HG03520 (cell line): Measurements from ENCODE around the gene SELENOW.
"Not testable (repeated sequence)": the region's sequence is repeated elsewhere in the genome, so short reads cannot be mapped to it uniquely, and the experiment has no call there.

Source experiments
- ATAC-seq: cut with Tn5 transposase; IDR thresholded peaks from one replicate; pipeline ENCODE4 v1.9.1; 2021; ENCODE audit warnings: mild to moderate bottlenecking, moderate library complexity; ENCODE audit not compliant: unreplicated experiment

The SELENOW gene

DNA sequence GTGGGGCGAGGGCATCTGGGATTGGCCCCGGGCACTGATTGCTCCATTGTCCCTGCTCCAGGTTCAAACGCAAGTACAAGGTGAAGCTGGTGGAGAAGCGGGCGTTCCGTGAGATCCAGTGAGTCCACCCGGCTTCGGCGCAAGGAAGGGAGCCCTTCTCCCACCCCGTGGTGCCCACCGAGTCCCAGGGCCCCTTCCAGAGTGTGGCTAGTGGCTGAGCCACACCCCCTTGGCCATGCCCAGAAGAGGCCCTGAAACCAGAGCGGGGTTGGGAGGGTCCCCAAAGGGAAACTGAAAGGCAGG lies 21.9 kb upstream of the SELENOW start:
- no peak for ATAC-seq

- ATAC-seq = no peak
Observed at GRCh38 chr19:47756953-47757608, 21.4 kb upstream of the SELENOW start.

GRCh38 chr19:47757617-47758442 lies 20.7 kb upstream of the SELENOW start:
- ATAC-seq = no peak

GRCh38 chr19:47758443-47758804 lies 20.1 kb upstream of the SELENOW start:
- no peak for ATAC-seq

GRCh38 chr19:47760632-47760999 lies 17.9 kb upstream of the SELENOW start:
- ATAC-seq = no peak

DNA sequence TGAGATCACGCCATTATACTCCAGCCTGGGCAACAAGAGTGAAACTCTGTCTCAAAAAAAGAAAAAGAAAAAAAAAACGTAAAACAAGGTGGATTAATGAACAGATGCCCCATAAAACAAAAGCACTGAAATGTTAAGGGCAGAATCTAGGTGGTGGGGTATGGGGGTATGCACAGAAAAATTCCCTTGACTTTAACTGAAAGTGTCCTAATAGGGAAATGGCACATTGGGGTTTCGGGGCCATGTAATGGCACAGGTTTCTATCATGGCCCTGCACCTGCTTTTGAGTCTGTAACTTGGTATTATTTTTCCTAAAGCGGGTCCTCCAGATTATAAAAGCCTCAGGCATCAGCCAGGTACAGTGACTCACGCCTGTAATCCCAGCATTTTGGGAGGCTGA lies 16.9 kb upstream of the SELENOW start:
- ATAC-seq = no peak

DNA sequence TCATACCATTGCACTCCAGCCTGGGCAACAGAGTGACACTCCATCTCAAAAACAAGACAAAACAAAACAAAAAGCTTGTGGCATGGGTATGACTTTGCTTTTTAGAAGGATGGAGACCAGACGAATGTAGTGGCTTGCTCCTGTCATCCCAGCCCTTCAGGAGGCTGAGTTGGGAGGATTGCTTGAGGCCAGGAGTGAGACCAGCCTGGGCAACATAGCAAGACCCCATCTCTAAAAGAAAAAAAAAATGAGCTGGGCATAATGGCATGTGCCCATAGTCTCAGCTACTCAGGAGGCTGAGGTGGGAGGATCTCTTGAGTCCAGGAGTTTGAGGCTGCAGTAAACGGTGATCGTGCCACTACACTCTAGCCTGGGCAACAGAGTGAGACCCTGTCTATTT lies 16.4 kb upstream of the SELENOW start:
- no peak for ATAC-seq

GRCh38 chr19:47762615-47763308 lies 15.7 kb upstream of the SELENOW start:
- ATAC-seq = no peak

DNA sequence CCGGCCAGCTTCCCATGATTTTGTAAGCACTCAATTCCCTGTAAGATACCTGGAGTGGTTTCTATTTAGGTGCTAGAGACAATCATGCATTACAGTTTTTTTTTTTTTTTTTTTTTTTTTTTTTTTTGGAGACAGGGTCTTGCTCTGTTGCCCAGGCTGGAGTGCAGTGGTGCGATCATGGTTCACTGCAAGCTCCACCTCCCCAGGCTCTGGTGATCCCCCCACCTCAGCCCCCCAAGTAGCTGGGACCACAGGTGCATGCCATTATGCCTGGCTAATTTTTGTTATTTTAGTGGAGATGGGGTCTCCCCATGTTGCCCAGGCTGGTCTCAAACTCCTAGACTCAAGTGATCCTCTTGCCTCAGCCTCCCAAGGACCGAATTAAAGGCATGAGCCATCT lies 13.8 kb upstream of the SELENOW start:
- not testable (repeated sequence) for ATAC-seq

DNA sequence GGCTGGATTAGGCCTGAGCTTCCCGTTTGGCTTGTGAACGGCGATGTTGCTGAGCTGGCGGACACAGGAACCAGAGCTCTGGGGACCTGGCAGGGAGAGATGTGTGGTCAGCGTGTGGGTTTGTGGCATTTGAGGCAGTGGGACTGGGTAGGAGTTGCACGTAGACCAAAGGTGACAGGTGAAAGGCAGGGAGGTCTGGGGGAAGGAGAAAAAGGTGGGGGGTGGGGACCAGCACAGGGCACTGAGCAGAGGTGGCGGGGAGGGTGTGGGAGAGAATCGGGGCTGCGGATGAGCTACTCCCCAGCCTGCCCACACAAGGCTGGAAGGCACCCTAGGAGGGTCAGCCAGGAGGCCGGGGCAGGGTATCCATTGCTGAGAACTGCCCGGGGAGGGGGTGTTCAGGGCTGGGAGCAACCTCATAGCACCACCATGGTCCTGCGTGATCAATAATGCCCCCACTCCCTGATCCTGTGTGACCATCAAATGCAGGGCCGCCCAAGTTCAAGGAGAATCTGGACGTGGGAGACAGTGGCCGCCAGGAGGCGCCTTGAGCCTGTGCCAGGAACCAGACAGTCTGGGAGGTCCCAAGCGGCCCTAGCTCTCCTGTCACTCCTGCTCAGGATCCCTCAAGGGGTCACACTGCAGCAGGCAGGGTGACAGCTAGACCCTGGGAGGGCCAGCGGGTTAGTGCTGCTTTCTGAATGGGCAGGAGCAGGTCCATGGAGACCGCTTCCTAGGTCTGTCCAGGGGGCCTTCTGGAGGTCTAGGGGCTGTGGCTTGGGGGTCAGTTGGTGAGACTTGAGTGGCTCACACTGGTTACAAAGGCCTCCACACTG lies 12.8 kb upstream of the SELENOW start:
- no peak for ATAC-seq

DNA sequence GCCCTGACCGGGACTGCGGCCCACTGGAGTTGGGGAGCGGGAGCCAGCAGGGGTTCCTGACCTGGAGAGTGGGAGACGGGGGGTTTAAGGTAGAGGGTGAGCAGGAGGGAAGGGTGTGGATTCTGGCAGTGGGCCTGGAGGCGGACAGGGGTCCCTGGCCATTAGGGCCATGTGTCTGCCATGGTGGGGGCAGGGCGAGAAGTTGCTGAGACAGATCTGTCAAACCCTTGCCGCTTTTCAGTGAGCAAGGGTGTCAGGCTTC lies 12.2 kb upstream of the SELENOW start:
- ATAC-seq = no peak

DNA sequence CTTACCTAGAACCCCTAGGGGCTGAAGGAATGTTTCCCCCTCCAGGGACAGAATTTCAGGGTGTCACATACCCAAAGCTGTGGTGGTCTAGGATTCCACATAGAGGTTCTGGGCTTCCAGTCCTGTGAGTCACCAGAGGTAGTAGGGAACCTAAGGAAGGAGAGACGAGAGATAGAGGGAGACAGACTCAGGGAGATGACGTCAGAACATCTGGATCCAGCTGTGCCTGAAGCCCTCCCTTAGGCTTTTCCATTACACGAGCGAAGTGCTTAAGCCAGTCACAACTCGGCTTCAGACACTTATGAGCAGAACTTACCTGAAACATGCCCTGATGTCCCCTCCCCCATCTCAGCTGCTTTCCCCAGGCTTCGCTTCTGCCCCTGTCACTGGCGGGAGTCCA lies 11.8 kb upstream of the SELENOW start:
- no peak for ATAC-seq

GRCh38 chr19:47767349-47767748 lies 11.2 kb upstream of the SELENOW start:
- no peak for ATAC-seq

GRCh38 chr19:47768604-47769003 lies 9.9 kb upstream of the SELENOW start:
- no peak for ATAC-seq

DNA sequence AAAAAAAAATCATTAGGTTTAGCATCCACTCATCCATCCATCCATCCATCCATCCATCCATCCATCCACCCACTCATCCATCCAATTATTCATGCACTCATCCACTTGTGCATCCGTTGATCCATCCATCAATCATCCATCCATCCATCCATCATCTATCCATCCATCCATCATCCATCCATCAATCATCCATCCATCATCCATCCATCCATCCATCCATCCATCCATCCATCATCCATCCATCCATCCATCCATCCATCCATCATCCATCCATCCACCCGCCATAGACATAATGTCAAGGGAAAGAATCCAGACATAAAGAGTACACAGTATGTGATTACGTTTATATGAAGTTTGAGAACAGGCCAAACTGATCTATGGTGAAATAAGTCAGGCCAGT lies 9.0 kb upstream of the SELENOW start:
- no peak for ATAC-seq

DNA sequence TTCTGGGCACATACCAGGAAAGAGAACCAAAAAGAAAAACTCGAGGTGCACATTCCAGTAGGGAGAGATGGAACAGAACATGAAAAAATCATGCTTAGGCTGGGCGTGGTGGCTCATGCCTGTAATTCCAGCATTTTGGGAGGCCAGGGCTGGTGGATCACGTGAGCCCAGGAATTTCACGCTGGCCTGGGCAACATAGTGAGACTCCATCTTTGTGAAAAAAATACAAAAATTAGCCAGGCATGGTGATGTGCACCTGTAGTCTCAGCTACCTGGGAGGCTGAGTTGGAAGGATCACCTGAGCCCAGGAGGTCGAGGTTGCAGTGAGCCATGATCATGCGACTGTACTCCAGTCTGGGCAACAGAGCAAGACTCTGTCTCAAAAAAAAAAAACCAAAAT lies 7.2 kb upstream of the SELENOW start:
- ATAC-seq = not testable (repeated sequence)

- ATAC-seq = no peak
Observed at GRCh38 chr19:47776568-47776967, 1.9 kb upstream of the SELENOW start.

DNA sequence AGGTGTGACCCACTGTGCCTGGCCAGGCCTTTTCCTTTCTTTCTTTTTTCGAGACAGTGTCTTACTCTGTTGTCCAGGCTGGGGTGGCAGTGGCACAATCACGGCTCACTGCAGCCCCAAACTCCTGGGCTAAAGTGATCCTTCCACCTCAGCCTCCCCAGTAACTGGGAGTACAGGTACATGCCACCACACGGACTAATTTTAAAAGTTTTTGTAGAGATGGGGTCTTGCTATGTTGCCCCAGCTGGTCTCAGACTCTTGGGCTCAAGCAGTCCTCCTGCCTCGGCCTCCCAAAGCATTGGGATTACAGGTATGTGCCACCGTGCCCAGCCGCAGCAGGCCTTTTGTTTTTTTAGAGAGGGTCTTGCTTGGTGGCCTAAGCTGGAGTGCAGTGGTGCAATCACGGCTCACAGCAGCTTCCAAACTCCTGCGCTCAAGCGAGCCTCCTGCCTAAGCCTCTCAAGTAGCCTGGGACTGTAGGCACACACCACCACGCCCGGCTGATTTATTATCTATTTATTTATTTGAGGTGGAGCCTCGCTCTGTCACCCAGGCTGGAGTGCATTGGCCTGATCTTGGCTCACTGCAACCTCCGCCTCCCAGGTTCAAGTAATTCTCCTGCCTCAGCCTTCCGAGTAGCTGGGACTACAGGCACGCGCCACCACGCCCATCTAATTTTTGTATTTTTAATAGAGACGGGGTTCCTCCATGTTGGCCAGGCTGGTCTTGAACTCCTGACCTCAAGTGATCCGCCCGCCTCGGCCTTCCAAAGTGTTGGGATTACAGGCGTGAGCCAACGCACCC lies 1.1 kb upstream of the SELENOW start:
- not testable (repeated sequence) for ATAC-seq

GRCh38 chr19:47778954-47779351 lies 450 bp downstream of the SELENOW start:
- ATAC-seq = no peak

GRCh38 chr19:47779524-47780214 lies 1.2 kb downstream of the SELENOW start:
- ATAC-seq = no peak
